AG04450 (cell line): Measurements from ENCODE around the gene PLXNA2. TPM values are rescaled to one million over a fixed set of nuclear protein-coding genes. Genes with fewer than 3 reads are reported as not detected.

Source experiments
- CTCF ChIA-PET: fragments of 300-600, 350-600 bp; formaldehyde crosslinking; extraction: SDS; loops from one replicate; lab custom pipeline; 2022; ENCODE audit warnings: antibody characterized with exemption, inconsistent platforms; lab: Charles Lee
- POLR2A ChIA-PET: fragments of 350-600 bp; formaldehyde crosslinking; extraction: SDS; loops from one replicate; lab custom pipeline; 2021; ENCODE audit warnings: antibody characterized with exemption, inconsistent platforms; lab: Yijun Ruan, JAX
- DNase-seq: peaks from one replicate; pipeline ENCODE4 v3.0.0-alpha.2; 2011; ENCODE audit warnings: low read depth, low spot score
- H3K27ac ChIP-seq: one replicate; pipeline ENCODE4 v1.5.1; 2012; ENCODE audit warnings: low read depth, low read length, control low read depth
- H3K27me3 ChIP-seq: one replicate; pipeline ENCODE4 v1.6.0; 2012; ENCODE audit warnings: low read length; ENCODE audit not compliant: control insufficient read depth, insufficient read depth
- H3K4me3 ChIP-seq: 2 replicates; pipeline ENCODE4 v1.5.1; 2011; ENCODE audit warnings: mild to moderate bottlenecking, low read depth, low read length, control low read depth
- H3K9me3 ChIP-seq: 2 replicates; pipeline ENCODE4 v1.5.1; 2012; ENCODE audit warnings: low read length; ENCODE audit not compliant: control insufficient read depth, insufficient read depth
- CTCF ChIP-seq: IDR thresholded peaks from 2 replicates; pipeline ENCODE4 v1.5.1; 2011; ENCODE audit warnings: low read depth, low read length, control low read depth, inconsistent platforms
- polyA plus RNA-seq: library from polyadenylated mRNA; depleted of rRNA; stranded (reverse); fragments of >200 nt; gene quantifications from 2 replicates; pipeline ENCODE4 v1.2.3, GENCODE V29; 2011

PLXNA2 gene
- polyA plus RNA-seq, 1 experiment, result 0.10 TPM

- no peaks in the 10 kb centered on the region; the same call in 1 of the 2 replicates for H3K9me3 ChIP-seq
- ChIA-PET CTCF (no interaction called here), POLR2A (no interaction called here)
- H3K4me3 ChIP-seq, result no peak overlapping the region
- no peak overlapping the region for H3K27ac ChIP-seq
- no peak for TF ChIP-seq CTCF
- DNase-seq, result no peak
- no peaks in the 10 kb centered on the region for H3K27me3 ChIP-seq
Observed at GRCh38 chr1:208165659-208166058, 78.5 kb downstream of the PLXNA2 start.

GRCh38 chr1:208164609-208165008, 79.6 kb downstream of the PLXNA2 start:
- POLR2A ChIA-PET, result no interaction called here
- no peak overlapping the region for H3K27ac ChIP-seq
- CTCF ChIA-PET, result no interaction called here
- DNase-seq, result no peak
- H3K27me3 ChIP-seq, result no peaks in the 10 kb centered on the region
- TF ChIP-seq CTCF, result no peak
- no peak overlapping the region for H3K4me3 ChIP-seq
- H3K9me3 ChIP-seq, result no peaks in the 10 kb centered on the region; the same call in 1 of the 2 replicates

- Histone ChIP-seq H3K9me3 (no peaks in the 10 kb centered on the region; the same call in 1 of the 2 replicates), H3K27me3 (no peaks in the 10 kb centered on the region), H3K4me3 (no peak overlapping the region), H3K27ac (no peak overlapping the region)
- ChIA-PET CTCF (interaction anchor here (0.6 to 2.0 kb wide), 3 partner anchors 32 to 142 kb away, joined by 4 to 11 read pairs (median 6); no protein-coding TSS in a partner anchor), POLR2A (no interaction called here)
- no peak for DNase-seq
- TF ChIP-seq CTCF, result no peak
Observed at GRCh38 chr1:208163539-208163938, 80.6 kb downstream of the PLXNA2 start.

- ChIA-PET POLR2A (no interaction called here), CTCF (interaction anchor here (0.5 to 2.0 kb wide), 4 partner anchors 23 to 141 kb away, joined by 5 to 11 read pairs (median 6); no protein-coding TSS in a partner anchor)
- Histone ChIP-seq H3K9me3 (no peaks in the 10 kb centered on the region; the same call in 1 of the 2 replicates), H3K27ac (no peak overlapping the region), H3K4me3 (no peak overlapping the region), H3K27me3 (no peaks in the 10 kb centered on the region)
- no peak for DNase-seq
- no peak for TF ChIP-seq CTCF
Observed at GRCh38 chr1:208162903-208163302, 81.3 kb downstream of the PLXNA2 start.

- no peak overlapping the region for H3K4me3 ChIP-seq
- no peak for TF ChIP-seq CTCF
- no peak for DNase-seq
- H3K27ac ChIP-seq, result no peak overlapping the region
- CTCF ChIA-PET, result interaction anchor here (1.0 to 2.0 kb wide), 4 partner anchors 30 to 140 kb away, joined by 3 to 11 read pairs (median 6); no protein-coding TSS in a partner anchor
- POLR2A ChIA-PET, result interaction anchor here (0.5 kb wide), 1 partner anchor 10 kb away, joined by 3 read pairs; no protein-coding TSS in a partner anchor
- H3K9me3 ChIP-seq, result no peaks in the 10 kb centered on the region; the same call in 1 of the 2 replicates
- H3K27me3 ChIP-seq, result no peaks in the 10 kb centered on the region
Observed at GRCh38 chr1:208161656-208162375, 82.4 kb downstream of the PLXNA2 start.
